Thyroid gland (tissue), 4 donors: ENCODE data around the gene SEMA4D.

Experiments
- CTCF ChIP-seq, 6 experiments: fragments of 200-600 bp in 3 of 6; fragments of 450-650 bp in 3 of 6; sonication (generic) in 3 of 6; IDR thresholded peaks; one replicate each; pipeline ENCODE4 v1.5.1; 2016 to 2019; ENCODE audit warnings: antibody characterized with exemption in 6 of 6, mild to moderate bottlenecking in 2 of 6, inconsistent platforms in 1 of 6, moderate library complexity in 1 of 6
- POLR2A ChIP-seq, 2 donors: fragments of 450-650 bp; IDR thresholded peaks; one replicate each; pipeline ENCODE4 v1.6.1; 2017; ENCODE audit warnings: antibody characterized with exemption in 2 of 2, mild to moderate bottlenecking in 2 of 2, moderate library complexity in 1 of 2

- TF ChIP-seq CTCF (IDR thresholded peaks at IDR 0.05) (no peak), POLR2A (IDR thresholded peaks at IDR 0.05) (no peak)
These were observed 29.2 kb upstream of the SEMA4D start for GRCh38 chr9:89527084-89527483.
